ENCODE measurements around the gene INTS1. TPM values are rescaled to one million over a fixed set of nuclear protein-coding genes. Genes with fewer than 3 reads are reported as not detected.
A peak's percentile ranks its signal among the peaks of the same experiment; 100 is the strongest.
"Not testable (repeated sequence)": the region's sequence is repeated elsewhere in the genome, so short reads cannot be mapped to it uniquely, and the experiment has no call there.

Gene INTS1
- total and polyA plus RNA-seq, 3 donors from 2014 or later, result 142 to 185 (median 142) TPM

DNA sequence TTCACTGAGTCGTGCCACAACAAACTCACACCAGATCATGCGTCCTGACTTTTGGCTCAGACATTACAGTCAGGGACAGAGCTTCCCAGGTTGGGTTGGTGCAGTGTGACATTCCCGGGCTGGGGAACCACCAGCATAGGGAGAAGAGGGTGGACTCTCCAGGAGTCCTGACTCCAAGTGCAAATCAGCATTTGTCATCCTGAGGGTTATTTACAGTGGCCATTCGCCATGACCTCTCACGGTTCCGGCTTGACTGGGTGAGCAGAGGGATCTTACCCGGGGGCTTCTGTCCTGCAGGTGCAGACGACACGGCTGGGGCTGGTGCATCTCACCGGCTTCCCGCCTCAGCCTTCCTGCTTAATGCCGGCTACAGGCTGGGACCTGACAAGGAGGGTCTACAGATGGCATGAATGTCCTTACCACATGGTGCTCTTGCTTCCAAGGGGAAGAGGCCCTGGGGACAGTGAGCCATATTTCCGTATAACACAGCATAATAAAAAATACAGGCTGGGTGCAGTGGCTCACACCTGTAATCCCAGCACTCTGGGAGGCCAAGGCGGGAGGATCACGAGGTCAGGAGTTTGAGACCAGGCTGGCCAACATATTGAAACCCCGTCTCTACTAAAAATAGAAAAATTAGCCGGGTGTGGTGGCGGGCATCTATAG, 12.5 kb upstream of the INTS1 start:
- Histone ChIP-seq H3K27ac (no peak overlapping the region), H3K9me3 (no peaks in the 10 kb centered on the region), H3K36me3 (ENCODE audit: low read depth, missing control alignments) (no peaks in the 10 kb centered on the region), H3K4me1 (no peaks in the 10 kb centered on the region), H3K27me3 (no peaks in the 10 kb centered on the region), H3K4me3 (no peak overlapping the region)
- TF ChIP-seq, protein P1, sequence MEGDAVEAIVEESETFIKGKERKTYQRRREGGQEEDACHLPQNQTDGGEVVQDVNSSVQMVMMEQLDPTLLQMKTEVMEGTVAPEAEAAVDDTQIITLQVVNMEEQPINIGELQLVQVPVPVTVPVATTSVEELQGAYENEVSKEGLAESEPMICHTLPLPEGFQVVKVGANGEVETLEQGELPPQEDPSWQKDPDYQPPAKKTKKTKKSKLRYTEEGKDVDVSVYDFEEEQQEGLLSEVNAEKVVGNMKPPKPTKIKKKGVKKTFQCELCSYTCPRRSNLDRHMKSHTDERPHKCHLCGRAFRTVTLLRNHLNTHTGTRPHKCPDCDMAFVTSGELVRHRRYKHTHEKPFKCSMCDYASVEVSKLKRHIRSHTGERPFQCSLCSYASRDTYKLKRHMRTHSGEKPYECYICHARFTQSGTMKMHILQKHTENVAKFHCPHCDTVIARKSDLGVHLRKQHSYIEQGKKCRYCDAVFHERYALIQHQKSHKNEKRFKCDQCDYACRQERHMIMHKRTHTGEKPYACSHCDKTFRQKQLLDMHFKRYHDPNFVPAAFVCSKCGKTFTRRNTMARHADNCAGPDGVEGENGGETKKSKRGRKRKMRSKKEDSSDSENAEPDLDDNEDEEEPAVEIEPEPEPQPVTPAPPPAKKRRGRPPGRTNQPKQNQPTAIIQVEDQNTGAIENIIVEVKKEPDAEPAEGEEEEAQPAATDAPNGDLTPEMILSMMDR (IDR thresholded peaks at IDR 0.05), result no peak
- no peak for TF ChIP-seq POLR2A (IDR thresholded peaks at IDR 0.05)
- intact Hi-C loops (cut with DNase I; ENCODE audit: low total_unique reads), result no loop called here
- no peak for DNase-seq
- WGBS, 2 donors, result 83% methylated on average over 9 to 18 of the region's 18 CpGs

DNA sequence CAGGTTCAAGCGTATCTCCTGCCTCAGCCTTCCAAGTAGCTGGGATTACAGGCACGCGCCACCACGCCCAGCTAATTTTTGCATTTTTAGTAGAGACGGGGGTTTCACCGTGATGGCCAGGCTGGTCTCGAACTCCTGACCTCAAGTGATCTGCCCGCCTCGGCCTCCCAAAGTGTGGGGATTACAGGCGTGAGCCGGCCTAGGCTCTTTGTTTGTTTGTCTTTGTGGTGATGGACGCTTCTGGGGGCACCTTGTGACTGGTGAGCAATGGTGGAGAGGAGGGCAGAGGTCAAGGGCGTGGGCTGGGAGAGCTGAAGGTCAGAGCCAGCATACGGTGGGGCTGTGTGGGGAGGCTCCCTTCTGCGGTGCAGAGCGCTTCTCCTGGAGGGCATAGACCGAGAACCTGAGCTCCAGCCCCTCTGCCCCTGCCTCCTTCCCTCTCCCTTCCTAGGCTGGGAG, 11.3 kb upstream of the INTS1 start:
- H3K27me3 ChIP-seq, result not testable (repeated sequence)
- WGBS, 2 donors, result 68 to 73% methylated on average over 17 of the region's 17 CpGs

DNA sequence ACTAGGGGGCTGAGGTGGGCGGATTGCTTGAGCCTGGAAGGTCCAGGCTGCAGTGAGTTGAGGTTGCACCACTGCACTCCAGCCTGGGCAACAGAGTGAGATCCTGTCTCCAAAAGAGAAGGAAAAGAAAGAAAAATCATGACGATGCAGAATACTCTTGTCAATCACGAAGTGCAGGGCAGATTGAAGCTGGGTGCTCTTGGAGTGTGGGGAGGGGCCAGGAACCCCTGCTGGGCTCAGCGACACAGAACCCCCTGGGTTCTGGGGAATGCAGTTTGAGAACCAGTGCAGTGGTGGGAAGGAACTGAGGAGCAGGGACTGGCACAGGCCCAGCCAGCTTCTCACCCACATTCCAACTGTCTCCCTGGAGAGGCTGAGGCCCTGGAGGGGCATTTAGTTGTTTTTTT, 10.8 kb upstream of the INTS1 start:
- Histone ChIP-seq H3K27me3 (no peaks in the 10 kb centered on the region), H3K4me3 (no peak overlapping the region), H3K36me3 (ENCODE audit: low read depth, missing control alignments) (no peaks in the 10 kb centered on the region), H3K4me1 (no peaks in the 10 kb centered on the region), H3K27ac (no peak overlapping the region), H3K9me3 (no peaks in the 10 kb centered on the region)
- DNase-seq, result no peak
- intact Hi-C loops (cut with DNase I; ENCODE audit: low total_unique reads), result no loop called here
- 71 to 85% methylated on average over 4 of the region's 4 CpGs for WGBS, 2 donors
- no peak for TF ChIP-seq POLR2A (IDR thresholded peaks at IDR 0.05)
- TF ChIP-seq, protein P1 (IDR thresholded peaks at IDR 0.05), result no peak

More for the DNA sequence above, 11.3 kb upstream of the INTS1 start:
- H3K4me3 ChIP-seq; DNase-seq; intact Hi-C loops (cut with DNase I; ENCODE audit: low total_unique reads); H3K36me3 ChIP-seq (ENCODE audit: low read depth, missing control alignments); H3K4me1 ChIP-seq; H3K9me3 ChIP-seq; H3K27ac ChIP-seq: not testable (repeated sequence)

DNA sequence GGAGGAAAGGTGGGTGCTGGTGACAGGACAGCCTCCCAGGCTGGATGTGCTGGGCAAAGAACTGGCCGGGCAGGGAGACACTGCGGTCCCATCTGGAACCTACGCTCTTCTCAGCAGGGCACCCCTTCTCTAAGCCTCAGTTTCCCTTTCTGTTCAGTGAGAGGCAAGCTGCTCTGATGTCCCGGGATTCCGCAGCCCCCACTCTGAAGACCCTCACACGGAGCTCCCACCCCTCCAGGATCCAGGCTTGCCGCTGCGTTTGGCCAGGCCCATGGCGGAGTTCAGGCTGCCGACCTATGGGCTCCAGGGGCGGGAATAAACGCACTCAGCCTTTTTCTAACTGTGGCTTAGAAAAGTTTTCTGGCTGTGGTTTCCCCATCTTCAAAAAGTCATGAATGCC, 10.2 kb upstream of the INTS1 start:
- WGBS, 2 donors, result 82 to 90% methylated on average over 6 to 12 of the region's 12 CpGs
- H3K27ac ChIP-seq, result no peak overlapping the region
- H3K9me3 ChIP-seq, result no peaks in the 10 kb centered on the region
- no peak for DNase-seq
- no peaks in the 10 kb centered on the region for H3K27me3 ChIP-seq
- TF ChIP-seq POLR2A (IDR thresholded peaks at IDR 0.05), result no peak
- TF ChIP-seq, protein P1 (IDR thresholded peaks at IDR 0.05), result no peak
- no peak overlapping the region for H3K4me3 ChIP-seq
- no peaks in the 10 kb centered on the region for H3K36me3 ChIP-seq (ENCODE audit: low read depth, missing control alignments)
- no peaks in the 10 kb centered on the region for H3K4me1 ChIP-seq
- intact Hi-C loops (cut with DNase I; ENCODE audit: low total_unique reads), result no loop called here

DNA sequence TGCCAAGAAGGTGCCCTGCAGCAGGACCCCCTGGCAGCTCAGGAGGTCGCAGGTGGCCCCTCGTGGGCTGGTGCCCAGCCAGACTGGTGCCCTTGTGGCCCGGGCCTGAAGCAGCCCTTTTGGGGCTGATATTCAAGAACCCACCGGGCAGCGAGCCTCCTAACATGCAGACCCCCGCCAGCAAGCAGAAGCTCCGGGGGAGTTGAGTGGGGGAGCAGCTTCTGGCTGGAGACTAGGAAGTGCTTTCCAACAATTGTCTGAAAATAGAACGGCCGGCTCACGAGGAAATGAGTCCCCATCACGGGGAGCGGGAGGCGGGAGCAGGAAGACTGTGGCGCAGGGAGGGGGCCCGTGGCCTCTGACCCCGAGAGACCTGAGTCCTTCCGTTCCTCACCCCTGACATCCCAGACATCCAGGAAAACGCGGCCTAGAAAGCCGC, 9.5 kb upstream of the INTS1 start:
- Histone ChIP-seq H3K36me3 (ENCODE audit: low read depth, missing control alignments) (no peaks in the 10 kb centered on the region), H3K27ac (peak overlapping the region in 1 of 2 donors; percentile 74), H3K4me3 (no peak overlapping the region), H3K9me3 (no peaks in the 10 kb centered on the region), H3K27me3 (no peaks in the 10 kb centered on the region), H3K4me1 (no peaks in the 10 kb centered on the region)
- TF ChIP-seq, protein P1 (IDR thresholded peaks at IDR 0.05), result no peak
- no peak for TF ChIP-seq POLR2A (IDR thresholded peaks at IDR 0.05)
- 42 to 45% methylated on average over 13 to 20 of the region's 20 CpGs for WGBS, 2 donors
- no peak for DNase-seq
- intact Hi-C loops (cut with DNase I; ENCODE audit: low total_unique reads), result no loop called here

Data from testis (tissue), 3 donors.